Islet of Langerhans (tissue), 1 donor: ENCODE measurements around the gene MED8.

ENCODE experiments used
- FAIRE-seq: peaks from one replicate; lab custom pipeline; 2011; peaks lifted over from hg19 to GRCh38; lab: Jason Lieb, UNC

MED8 gene

GRCh38 chr1:43334453-43335205, 55.0 kb downstream of the MED8 start:
- no peak for FAIRE-seq
